ENCODE results near the gene FAM193A.
"Not testable (repeated sequence)": the region's sequence is repeated elsewhere in the genome, so short reads cannot be mapped to it uniquely, and the experiment has no call there.

The FAM193A gene, protein sequence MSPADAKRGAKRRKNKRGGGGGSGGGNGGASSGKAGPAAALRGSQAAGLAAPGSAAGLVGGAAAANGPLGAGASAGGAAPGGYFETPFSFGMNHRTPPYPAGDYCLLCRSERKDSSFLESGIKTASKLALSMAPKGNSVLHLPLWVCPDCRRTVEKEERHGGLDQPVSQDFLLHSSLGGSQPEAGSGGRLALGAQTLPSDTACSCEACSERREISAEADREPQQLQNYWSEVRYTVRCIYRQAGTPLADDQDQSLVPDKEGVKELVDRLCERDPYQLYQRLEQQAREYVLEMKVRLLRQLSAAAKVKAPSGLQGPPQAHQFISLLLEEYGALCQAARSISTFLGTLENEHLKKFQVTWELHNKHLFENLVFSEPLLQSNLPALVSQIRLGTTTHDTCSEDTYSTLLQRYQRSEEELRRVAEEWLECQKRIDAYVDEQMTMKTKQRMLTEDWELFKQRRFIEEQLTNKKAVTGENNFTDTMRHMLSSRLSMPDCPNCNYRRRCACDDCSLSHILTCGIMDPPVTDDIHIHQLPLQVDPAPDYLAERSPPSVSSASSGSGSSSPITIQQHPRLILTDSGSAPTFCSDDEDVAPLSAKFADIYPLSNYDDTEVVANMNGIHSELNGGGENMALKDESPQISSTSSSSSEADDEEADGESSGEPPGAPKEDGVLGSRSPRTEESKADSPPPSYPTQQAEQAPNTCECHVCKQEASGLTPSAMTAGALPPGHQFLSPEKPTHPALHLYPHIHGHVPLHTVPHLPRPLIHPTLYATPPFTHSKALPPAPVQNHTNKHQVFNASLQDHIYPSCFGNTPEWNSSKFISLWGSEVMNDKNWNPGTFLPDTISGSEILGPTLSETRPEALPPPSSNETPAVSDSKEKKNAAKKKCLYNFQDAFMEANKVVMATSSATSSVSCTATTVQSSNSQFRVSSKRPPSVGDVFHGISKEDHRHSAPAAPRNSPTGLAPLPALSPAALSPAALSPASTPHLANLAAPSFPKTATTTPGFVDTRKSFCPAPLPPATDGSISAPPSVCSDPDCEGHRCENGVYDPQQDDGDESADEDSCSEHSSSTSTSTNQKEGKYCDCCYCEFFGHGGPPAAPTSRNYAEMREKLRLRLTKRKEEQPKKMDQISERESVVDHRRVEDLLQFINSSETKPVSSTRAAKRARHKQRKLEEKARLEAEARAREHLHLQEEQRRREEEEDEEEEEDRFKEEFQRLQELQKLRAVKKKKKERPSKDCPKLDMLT (N-terminal part only)

DNA sequence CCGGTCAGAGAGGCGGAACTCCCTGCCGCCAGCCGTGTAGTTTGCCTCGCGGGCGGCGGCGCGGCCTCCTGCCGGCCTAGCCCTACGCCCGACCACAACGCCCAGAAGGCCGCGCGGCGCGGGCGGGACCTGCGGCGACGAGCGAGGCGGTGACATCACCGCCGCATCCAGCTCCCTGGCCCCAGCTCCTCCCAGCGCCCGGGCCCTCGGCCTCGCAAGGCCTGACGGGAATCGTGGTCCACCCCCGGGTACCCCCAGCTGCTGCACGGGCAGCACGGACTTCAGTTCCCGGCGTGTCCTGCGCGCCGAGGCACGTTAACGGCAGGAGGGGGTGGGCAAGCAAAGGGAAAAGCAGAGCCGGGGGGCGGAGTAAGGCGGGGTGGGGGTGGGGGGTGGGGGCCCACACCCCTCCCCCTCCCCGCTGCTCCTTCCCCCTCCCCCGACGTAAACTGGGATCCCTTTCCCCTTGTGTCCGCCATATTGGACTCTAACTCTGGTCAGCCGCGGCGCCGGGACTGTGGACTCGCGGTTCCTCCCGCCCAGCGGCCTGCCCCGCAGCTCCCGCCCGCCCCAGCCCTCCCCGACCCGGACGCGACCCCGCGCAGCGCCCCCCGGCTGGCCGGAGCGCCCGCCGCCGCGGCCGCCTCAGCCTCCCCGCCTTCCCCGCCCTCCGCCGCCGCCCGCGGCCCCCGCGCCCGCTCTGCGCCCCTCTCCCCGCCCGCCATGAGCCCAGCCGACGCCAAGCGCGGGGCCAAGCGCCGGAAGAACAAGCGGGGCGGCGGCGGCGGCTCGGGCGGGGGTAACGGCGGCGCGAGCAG, at the start of gene FAM193A:
Gene FAM193A (plus strand): TSS at position 455 of the 818 bp plus-strand sequence. CDS start 269 bp downstream, at position 724.
- DNase-seq = peak; percentile 99

DNA sequence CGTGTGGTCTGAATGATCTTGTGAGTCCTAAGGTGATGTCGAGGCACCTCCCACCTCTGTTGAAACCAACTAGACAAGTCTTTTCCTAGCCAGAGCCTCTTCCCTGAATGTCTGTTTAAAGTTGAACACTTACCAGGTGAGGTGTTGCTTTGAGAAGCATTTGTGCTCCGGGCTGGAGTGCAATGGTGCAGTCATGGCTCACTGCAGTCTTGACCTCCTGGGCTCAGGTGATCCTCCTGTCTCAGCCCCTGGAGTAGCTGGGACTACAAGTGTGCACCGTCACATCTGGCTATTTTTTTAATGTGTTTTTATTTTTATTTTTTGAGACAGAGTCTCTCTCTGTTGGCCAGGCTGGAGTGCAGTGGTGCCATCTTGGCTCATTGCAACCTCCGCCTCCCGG, 49.5 kb upstream of the FAM193A start:
- no peak for DNase-seq

DNA sequence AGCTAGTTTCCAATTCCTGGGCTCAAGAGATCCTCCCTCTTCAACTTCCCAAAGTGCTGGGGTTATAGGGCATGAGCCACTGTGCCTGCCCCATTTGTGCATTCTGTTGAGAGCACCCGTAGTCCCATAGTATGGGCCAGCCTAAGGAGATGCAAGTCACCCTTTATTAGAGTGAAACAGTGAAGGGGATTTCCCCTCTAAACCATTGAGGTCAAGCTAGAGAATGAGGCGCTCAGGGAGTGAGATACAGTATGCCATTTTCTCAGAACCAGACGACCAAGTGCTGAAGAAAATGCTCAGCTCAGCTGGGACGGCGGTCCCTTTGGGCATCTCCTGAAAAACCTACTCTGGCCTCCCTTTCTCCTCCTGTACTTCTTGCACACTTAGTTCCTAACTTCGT, 48.8 kb upstream of the FAM193A start:
- no peak for DNase-seq

DNA sequence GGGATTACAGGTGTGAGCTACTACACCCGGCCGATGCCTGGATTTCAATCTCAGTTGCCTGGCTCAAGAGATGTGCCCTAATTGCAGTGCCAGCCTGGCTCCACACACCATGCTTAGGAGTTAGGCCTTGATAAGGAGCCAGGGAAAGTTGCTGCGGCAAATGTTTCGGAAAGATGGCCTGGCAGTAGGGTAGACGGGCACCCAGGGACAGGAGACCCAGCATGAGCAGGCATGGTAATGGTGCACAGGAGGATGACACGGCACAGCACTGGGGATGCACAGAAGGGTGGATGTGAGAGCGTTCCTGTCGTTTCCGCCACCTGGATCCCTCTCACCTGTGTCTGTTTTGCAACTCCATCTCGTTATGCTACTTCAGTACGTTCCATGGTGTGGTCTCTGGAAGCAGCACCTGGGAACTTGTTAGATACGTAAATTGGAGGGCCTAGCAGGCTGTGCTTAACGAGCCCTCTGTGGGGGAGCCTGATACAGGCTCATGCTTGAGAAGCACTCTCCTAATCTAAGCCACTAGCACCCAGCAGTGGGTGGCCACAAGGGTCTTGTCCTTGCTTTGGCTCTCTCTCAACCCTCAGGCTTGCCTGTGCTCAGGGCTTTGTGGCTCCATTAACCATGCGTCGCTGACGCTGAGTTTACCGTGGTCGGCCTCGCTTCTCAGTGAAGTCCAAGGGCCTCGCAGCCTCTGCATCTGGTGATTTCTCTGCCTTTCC, 47.2 kb upstream of the FAM193A start:
- DNase-seq = no peak

DNA sequence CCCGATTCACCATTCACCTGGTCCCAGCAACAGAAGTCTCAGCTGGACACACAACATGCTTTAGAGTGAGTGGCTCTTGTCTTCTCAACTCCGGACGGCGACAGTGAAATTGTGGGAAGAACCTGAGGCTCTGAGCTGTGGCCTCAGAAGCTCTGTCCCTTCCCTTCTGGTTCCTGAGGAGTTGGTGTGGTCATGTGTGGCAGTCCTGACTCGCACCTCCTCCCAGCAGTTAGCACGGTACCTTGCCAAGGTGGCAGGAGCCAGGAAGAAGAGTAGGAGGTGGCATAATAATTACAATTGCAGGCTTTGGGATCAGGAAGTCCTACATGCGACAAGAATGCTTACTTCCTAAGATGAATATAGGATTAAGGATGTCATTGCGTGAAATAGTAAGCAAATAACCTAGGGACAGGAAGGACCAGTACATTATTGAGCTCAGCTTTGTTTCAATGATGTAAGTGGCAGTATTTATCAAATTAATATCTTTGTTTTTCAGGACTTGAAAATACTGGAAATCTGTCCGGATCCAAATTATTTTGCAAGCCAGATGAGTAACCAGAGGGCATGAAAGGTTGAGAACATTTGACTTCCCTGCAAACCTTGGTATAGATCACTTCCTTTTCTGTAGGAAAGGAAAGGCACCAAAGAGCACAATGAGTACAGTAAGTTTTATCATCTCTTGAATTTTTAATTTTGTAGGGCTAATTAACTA, 46.5 kb upstream of the FAM193A start:
- DNase-seq = no peak

DNA sequence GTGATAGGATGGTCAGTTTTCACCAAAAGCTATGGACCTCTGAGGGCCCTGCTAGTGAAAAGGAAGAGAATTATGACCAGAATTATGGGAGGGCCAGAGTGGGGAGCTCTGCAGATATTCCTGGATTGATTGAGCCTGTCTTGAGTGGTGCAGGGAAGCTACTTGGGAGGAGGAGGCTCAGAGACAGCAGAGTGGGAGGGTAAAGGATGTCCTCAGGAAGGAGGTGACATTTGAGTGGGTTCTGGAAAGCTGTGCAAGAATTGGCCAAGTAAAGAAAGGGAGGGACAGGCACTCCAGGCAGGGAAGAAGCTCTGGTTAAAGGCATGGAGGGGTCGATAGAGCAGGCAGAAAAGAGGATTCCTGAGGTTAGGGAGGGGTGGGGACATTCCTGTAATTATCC, 43.5 kb upstream of the FAM193A start:
- no peak for DNase-seq

DNA sequence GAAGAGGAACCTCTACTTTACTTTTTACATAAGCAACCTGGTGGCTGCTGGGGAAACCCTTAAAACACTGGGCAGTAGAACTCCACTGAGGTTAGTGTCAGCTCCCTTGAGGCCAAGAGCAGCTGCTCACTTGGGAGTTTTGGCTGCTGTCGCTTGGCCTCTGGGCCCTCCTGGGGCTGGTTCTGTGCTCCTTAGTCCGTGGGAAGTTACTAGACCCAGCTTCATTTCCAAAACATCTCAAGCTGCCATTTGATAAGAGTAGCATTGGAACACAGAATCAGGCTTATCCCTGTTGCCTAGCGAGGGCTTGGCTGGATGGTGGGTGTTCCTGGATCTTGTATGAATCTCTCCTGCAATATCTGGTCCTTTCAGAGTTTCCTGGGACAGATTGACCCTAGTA, 41.5 kb upstream of the FAM193A start:
- DNase-seq = no peak

DNA sequence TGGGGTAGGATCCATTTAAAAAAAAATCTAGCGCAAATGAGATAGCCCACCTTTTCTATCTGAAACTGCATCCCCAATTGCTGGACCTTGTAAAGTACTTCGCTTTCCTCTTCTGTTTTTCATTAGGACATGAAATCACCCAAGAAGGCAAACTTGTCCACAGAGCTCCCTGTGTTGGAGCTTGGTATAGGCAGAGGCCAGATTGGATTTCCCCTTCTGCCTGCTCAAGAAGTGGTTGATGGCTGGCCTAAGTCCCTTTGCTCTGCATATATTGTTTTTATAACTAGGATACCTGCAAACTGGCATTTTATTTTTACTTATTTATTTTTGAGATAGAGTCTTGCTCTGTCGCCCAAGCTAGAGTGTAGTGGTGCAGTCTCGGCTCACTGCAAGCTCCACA, 39.1 kb upstream of the FAM193A start:
- DNase-seq = no peak

DNA sequence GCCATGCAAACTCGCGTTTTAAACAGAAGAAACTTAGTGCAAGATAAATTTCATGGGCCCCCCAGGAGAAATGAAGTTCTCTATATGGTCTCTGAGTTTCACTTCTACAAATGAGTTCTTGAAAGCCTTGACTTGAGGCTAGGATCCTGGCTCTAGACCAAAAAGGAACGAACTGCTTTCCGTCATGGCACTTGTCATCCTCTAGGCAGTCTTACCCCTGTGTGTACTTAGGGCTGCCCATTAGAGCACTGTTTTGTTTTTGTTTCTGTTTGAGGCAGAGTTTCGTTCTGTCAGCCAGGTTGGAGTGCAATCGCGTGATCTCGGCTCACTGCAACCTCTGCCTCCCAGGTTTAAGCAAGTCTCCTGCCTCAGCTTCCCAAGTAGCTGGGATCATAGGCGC, 38.5 kb upstream of the FAM193A start:
- no peak for DNase-seq

DNA sequence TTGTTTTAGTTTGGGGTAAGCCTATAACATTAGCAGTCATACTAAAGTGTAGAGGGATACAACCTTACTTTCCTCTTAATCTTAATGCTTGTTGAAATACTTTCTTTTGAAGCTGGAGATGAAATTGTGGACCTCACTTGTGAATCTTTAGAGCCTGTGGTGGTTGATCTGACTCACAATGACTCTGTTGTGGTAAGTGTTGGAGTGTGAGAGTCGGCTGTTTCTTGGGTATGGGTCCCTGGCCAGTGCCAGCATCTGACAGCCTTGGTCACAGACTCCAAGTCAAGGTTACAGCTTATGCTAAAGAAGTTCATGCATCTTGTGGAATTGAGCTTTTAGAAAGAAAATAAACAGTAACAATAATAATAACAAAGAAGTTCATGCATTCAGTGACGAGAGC, 35.9 kb upstream of the FAM193A start:
- DNase-seq = no peak

DNA sequence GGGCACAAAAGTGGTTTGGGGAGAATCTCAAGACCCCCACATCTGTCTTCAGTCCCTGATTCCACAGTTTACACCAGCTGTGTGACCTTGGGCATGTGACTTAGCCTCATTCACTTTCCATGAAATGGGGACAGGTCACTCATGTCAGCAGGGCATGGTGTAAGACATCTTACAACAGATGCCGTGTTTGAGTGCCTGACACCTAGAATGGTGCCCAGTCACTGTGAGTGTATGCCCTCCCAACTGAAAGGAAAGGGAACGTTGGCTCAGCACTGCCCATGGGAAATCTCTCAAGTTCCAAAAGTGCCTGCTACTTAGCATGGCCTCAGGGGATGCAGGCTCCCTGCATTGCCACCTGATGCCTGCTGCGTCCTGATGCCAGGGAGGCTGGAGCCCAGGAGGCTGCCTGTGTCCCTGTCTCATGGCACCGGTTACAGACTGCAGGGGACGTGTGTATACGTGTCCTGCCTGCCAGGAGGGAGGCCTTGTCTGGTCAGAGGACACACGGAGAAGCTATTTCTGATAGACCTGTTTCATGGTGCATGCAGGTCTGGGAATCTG, 35.3 kb upstream of the FAM193A start:
- no peak for DNase-seq

DNA sequence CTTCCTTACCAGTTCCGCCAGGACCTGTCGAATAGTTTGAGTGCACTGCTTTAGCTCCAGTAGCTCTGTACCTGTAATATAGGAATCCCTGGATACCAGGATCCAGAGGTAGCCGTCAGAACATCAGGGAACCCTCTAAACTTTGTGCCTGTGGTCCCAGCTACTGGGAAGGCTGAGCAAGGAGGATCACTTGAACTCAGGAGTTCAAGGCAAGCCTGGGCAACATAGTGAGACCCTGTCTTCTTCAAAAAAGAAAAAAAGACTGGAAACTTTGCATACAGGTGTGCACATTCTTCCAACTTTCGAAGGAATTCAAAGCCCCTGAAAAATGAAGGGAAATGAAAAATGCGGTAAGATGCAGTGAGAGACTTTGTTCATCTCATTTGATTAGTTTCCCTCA, 32.6 kb upstream of the FAM193A start:
- DNase-seq = no peak

DNA sequence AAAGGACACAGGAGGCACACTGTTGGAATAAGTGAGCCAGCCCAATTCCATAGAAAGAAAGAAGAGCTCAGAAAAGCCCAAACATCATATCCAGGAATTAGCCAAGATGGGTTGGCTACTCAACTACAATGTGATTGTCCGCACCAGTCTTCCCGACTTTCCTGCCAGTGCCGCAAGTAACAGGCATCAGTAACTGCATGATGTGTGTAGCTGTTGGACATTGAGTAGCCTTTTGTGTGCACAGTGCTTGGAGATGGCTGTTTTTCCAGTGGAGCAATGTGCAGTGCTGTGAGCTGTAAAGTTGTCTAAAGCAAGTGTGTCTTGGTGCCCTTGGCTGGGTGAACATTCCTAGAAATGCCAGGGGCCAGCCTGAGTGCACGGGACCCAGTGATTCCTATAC, 29.2 kb upstream of the FAM193A start:
- no peak for DNase-seq

DNA sequence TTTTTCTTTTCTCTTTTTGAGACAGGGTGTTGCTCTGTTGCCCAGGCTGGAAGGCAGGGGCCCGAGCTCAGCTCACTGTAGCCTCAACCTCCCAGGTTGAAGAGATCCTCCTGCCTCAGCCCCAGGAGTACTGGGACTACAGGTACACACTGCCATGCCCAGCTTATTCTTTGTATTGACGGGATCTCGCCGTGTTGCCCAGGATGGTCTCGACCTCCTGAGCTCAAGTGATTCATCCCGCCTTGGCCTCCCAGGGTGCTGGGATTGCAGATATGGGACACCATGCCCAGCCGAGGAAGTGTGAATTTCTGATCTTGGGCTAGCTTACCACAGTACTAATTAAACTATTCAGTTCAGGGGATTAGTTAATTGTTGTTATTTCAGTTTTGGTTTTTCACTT, 28.6 kb upstream of the FAM193A start:
- no peak for DNase-seq

DNA sequence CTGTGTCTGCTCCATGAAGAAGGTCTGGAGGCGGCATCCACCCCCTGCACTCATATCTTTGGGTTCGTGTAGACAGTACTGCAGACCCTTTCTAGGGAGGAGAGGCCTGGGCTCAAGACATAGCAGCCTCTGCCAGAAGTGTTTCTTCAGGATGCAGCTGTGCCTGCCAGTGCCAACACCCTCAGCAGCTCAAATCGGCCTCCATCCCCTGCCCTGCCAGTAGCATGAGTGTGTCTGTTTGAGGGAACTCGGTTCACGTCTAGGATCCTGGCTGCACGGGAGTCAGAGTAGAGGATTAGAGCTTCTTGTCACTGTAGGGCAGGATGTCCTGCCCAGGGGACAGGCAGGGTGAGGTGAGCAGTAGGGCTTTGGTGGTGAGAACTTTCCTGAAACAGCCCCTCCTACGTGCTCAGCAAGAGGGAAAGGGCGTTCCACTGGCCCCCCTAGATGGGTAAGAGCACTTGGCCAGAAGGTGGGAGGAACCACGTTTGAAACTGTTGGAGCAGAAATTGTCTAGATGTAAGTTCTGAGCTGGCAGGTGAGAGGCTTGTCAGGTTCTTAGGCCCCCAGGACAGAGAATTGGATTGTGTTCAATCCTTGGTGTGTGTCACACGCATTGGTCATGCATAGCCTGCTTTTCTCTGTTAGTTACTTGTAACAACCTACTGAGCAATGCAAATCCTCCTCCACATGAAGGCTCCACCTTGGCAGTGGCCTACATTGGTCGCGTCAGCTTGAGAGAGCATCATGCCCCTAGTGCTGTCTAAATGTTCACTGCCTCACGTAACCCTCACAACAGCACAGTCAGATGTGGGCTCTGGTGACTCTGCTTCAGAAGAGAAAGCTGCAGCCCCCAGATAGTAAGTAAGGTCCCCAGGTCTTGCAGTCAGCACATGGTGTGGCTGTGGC, 25.8 kb upstream of the FAM193A start:
- no peak for DNase-seq

DNA sequence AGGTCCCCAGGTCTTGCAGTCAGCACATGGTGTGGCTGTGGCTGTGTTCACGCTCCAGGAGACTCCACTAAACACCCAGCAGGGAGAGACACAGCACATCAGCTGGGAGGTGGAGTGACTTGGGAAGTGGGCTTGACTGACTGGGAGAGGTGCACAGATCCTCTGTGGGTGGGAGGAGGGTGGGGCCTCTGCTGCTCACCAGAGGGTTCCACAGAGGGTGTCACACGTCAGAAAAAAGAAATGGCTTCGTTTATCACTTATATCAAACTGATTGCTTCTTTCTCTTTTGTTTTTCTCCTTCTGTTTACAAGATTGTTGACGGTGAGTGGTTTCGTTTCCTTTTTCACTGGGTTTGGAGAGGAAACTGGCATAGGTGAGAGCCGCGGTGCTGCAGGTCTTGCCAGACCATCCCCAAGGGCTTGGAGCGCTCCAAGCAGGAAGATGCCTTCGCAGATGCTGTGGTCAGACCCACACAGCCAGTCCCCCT, 24.8 kb upstream of the FAM193A start:
- no peak for DNase-seq

DNA sequence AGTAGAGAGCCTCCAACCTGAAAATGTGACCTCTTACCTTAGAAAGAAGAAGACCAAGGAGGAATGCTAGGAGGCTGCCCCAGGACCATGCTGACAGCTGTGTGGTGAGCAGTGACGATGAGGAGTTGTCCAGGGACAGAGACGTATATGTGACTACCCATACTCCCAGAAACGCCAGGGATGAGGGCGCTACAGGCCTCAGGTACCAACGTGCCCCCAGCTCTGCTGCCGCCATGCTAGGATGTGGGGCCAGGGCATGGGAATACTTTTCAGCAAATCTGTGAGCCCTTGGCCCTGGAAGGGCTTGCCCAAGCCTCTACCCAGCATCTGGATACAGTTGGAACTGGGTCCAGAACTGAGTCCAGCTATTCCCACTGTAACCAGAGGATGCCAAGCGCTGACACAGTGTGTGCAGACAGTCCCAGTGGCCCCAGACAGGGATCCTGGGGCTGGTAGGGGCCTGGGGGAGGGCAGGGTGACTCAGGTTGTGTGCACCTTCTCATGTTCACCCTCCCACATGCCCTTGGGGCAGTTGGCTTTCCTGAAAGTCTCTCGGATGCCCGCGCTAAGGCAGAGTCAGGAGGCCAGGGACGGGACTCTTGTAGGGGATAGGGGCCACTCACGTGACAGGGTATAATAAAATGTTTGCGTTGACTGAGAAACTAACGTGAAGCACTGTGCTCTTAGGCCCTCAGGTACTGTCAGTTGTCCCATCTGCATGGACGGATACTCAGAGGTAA, 23.9 kb upstream of the FAM193A start:
- DNase-seq = no peak

DNA sequence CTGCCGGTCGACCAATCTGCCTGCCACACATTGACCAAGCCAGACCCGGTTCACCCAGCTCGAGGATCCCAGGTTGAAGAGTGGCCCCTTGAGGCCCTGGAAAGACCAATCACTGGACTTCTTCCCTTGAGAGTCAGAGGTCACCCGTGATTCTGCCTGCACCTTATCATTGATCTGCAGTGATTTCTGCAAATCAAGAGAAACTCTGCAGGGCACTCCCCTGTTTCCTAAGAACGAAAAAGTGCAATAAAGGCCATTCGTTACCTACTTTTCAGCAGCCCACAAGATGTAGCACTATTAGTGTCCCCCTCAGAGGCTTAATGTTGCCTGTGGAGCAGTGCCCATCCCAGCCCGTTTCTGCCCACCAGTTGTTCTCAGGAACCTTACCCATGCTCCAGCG, 22.3 kb upstream of the FAM193A start:
- not testable (repeated sequence) for DNase-seq

DNA sequence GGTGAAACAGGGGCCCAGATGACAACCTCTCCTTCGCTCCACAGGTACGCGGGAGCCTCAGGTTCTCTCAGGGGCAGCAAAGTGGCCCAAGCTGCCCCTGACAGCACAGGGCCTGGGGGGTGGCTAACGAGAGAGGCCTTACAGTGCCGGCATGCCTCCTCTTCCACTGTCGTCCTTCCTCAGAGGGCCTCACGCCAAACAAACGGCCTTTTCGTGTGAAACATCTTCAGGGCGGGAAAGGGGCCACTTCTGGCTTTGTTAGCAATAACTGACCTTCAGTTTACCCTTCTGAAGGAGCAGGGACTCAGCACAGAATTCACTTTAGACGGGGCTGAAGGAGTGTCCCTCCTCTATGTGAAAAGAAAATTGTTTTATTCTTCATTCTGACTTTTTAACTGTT, 21.5 kb upstream of the FAM193A start:
- not testable (repeated sequence) for DNase-seq

Measured in activated CD8-positive, alpha-beta memory T cell treated with anti-CD3 and anti-CD28 coated beads, Interleukin-2, amount 50 U/mL, for 4 hours (primary cell).